ENCODE results near the gene KLHL11. TPM values are rescaled to one million over a fixed set of nuclear protein-coding genes. Genes with fewer than 3 reads are reported as not detected.

KLHL11 gene
- total and polyA plus RNA-seq, 9 of the 15 experiments (the other 6 are each of a cell fraction or from before 2014, with no cell fraction given): 0.20 to 17.0 (median 10.3) TPM

- DNase-seq (ENCODE audit: extremely low read depth in 1 of 4, low spot score in 3 of 4) (peak in 1 of 4 experiments; percentile 59), ATAC-seq (peak; percentile 59), FAIRE-seq (peak; percentile 32)
- peak overlapping the region; percentile 81; the same call in 1 of the 3 replicates for H3K27ac ChIP-seq (ENCODE audit: extremely low read depth, low read depth, low read length)
- H3K4me3 ChIP-seq: peak overlapping the region; percentile 96
- H3K27me3 ChIP-seq (ENCODE audit: control insufficient read depth in 2 of 2, insufficient read depth in 2 of 2, low read length in 2 of 2): no peaks in the 10 kb centered on the region
- peaks cover 50% of the 10 kb centered on the region for H3K79me2 ChIP-seq (ENCODE audit: control insufficient read depth, insufficient read depth, low read length)
- peak overlapping the region; percentile 79 for H3K4me2 ChIP-seq (ENCODE audit: insufficient read depth, low read length)
- H3K9me3 ChIP-seq (replicated peaks; ENCODE audit: control insufficient read depth, insufficient read depth, low read depth, low read length): no peaks in the 10 kb centered on the region
- ChIA-PET CTCF (ENCODE audit: low intra/inter-chr PET ratio) (no interaction called here), POLR2A (interaction anchor here (0.6 to 2.3 kb wide), 14 partner anchors 9 to 153 kb away, joined by 3 to 10 read pairs (median 4); partner anchors contain the start of genes GAST and JUP)
- peaks cover 26% of the 10 kb centered on the region for H3K36me3 ChIP-seq (ENCODE audit: control insufficient read depth, insufficient read depth, low read length)
- in situ Hi-C loops (cut with MboI) (no loop called here), intact Hi-C loops (cut with micrococcal nuclease) (loop anchor here (2.0 kb wide), 1 partner anchor 78 kb away; the partner anchor contains the start of gene JUP)
- no TSS peak for BruUV-seq (replicated peaks)
- peaks cover 15 to 25% of the 10 kb centered on the region in 2 experiments for H3K4me1 ChIP-seq (replicated peaks in 1 of 2; ENCODE audit: control insufficient read depth in 2 of 2, insufficient read depth in 2 of 2, low read length in 2 of 2)
- no peaks in the 10 kb centered on the region for H3K9me1 ChIP-seq (ENCODE audit: control insufficient read depth, insufficient read depth, low read length)
- WGBS (ENCODE audit: insufficient coverage, low coverage, missing lambda C conversion rate): under 1% methylated on average over 14 of the region's 25 CpGs
- peak overlapping the region; percentile 93 for H2AFZ ChIP-seq (ENCODE audit: low read depth, low read length)
- H3K9ac ChIP-seq (ENCODE audit: insufficient read depth in 1 of 2, low read depth in 2 of 2, low read length in 2 of 2): peak overlapping the region; percentile 91 to 99
- peaks cover 25% of the 10 kb centered on the region; the same call in 1 of the 2 replicates for H4K20me1 ChIP-seq (replicated peaks; ENCODE audit: control insufficient read depth, insufficient read depth, low read length)
- peak; percentile 56 for TF ChIP-seq PCBP1 (IDR thresholded peaks at IDR 0.05; ENCODE audit: low read depth, low read length, poor library complexity, severe bottlenecking)
- TF ChIP-seq TEAD1 (CRISPR knock-in tag; IDR thresholded peaks at IDR 0.05): no peak
- TF ChIP-seq ZBTB40 (IDR thresholded peaks at IDR 0.05): 0 out of 2 replicates have a peak, but pooled peaks have one; percentile 41
- TF ChIP-seq ZBTB40 (CRISPR knock-in tag; IDR thresholded peaks at IDR 0.05): no peak
- TF ChIP-seq ZBTB7A (IDR thresholded peaks at IDR 0.05; ENCODE audit: borderline replicate concordance, control insufficient read depth, low read depth, low read length): 0 out of 2 replicates have a peak, but pooled peaks have one; percentile 1
- TF ChIP-seq TBL1XR1 (IDR thresholded peaks at IDR 0.05; ENCODE audit: low read length in 2 of 2): no peak
Observed at GRCh38 chr17:41864498-41864835, 756 bp downstream of the KLHL11 start.

All from K562 (cell line).